Measurements from ENCODE around the gene GPR107. TPM values are rescaled to one million over a fixed set of nuclear protein-coding genes. Genes with fewer than 3 reads are reported as not detected.

GPR107 gene
- total RNA-seq, 3 donors from 2014 or later: 15.9 to 21.7 (median 17.9) TPM

DNA sequence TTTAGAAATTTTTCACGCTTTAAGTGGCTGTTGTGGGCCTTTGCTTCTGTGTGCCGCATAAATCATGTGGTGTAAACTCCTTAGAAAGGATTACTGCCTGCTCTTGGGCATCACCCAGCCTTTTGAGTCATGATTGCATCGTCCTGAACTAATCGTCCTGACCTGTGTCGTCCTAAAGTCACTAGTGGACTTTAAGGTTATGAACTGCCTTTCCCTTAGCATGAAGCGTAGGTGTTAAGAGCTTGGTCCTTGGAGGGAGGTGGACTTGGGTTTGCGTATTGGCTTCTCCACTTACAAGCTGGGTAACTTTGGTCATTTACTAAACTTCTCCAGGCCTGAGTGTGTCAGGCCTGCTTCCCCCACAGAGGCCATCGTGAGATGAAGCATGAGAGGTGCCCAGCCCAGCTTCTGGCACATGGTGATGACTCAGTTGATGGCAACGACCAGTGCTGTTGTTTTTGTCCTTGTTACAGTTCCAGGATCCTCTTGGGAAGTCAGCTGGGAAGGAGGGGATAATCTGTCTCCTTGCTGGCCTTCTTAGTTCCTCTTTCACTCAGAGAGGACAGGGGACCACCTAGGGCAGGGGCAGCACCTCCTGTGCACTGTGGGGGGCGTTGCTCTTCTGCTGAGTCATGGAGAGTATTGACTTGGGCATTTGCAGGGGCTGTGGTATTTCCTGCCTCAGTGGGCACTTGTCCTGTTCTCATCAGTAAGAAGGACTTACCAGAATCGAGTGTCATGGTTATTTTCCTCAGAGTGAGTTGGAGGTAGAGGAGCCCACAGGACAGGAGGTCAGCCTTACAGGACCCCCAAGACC, 64.3 kb downstream of the GPR107 start:
- ATAC-seq: no peak

DNA sequence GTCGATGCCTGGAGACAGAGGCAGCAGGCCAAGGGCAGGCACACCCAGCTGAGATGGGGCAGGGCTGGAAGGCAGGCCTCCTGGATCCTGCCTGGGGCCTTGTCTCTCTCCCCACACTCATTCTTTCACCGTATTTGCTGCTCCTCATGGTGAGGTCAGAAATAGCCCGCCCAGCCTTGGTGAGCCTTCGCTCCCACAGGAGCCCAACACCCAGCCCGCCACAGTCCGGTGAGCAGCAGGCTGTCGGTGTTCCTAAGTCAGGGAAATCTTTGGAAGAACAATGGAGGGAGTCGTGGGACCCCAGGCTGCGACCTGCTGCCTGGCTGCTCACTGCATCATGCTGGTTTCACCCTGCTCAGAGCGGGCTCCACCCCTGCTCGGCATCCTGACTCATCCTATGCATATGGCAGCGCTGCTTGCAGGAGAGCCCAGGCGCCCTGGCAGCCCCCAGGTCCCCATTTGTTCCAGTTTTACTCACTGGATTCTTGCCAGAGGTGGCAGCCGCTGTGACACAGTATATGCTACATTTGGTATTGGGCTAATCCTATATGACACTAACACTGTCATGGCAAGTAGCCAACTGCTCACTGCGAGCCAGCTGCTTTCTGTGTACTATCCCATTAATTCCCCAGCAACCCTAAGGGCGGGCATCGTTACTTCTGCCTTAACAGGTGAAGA, 65.3 kb downstream of the GPR107 start:
- H3K4me3 Mint-ChIP-seq: no peak overlapping the region
- ATAC-seq (peak in 1 of 2 donors; percentile 62), DNase-seq (no peak)
- no peaks in the 10 kb centered on the region for H3K27me3 Mint-ChIP-seq (ENCODE audit: low read depth)
- H3K9me3 Mint-ChIP-seq: no peaks in the 10 kb centered on the region
- H3K4me1 Mint-ChIP-seq (ENCODE audit: low read depth): peaks cover 3% of the 10 kb centered on the region
- H3K36me3 Mint-ChIP-seq (ENCODE audit: insufficient read depth): peaks cover 13% of the 10 kb centered on the region

More for the DNA sequence above, 64.3 kb downstream of the GPR107 start:
- H3K9me3 Mint-ChIP-seq: no peaks in the 10 kb centered on the region
- DNase-seq: no peak
- H3K36me3 Mint-ChIP-seq (ENCODE audit: insufficient read depth): peaks cover 13% of the 10 kb centered on the region
- no peaks in the 10 kb centered on the region for H3K27me3 Mint-ChIP-seq (ENCODE audit: low read depth)
- peaks cover 3% of the 10 kb centered on the region for H3K4me1 Mint-ChIP-seq (ENCODE audit: low read depth)
- no peak overlapping the region for H3K4me3 Mint-ChIP-seq

DNA sequence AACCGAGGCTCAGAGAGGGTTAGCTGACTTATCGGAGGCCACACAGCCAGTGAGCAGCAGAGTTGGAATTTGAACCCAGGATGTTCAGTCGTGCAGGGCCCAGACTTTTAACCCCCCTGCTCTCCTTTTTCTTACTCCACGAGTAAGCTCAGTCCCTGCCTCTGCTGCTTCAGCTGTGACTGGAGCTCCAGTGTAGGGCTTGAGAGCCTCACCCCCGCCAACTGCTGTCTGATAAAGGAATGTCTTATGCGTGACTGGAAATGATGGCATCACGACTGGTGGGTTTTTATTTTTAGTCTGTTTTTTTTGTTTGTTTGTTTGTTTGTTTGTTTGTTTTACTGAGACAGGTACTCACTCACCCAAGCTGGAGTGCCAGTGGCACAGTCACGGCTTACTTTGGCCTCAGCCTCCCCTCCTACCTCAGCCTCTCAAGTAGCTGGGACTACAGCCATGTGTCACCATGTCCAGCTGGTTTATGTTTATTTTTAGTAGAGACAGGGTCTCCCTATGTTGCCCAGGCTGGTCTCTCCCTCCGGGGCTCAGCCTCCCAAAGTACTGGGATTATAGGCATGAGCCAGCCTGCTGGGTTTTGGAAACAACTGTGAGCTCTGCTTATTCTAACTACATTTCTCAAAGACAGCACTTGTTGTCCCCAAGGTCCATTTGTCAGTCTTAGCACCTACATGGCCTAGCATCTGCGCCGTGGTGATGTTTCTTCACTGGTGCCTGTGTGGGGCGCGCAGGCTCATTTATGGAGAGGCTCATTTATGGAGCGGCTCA, 66.0 kb downstream of the GPR107 start:
- Mint-ChIP-seq H3K27me3 (ENCODE audit: low read depth) (no peaks in the 10 kb centered on the region), H3K4me3 (no peak overlapping the region), H3K36me3 (ENCODE audit: insufficient read depth) (peaks cover 11% of the 10 kb centered on the region), H3K4me1 (ENCODE audit: low read depth) (peaks cover 3% of the 10 kb centered on the region), H3K9me3 (no peaks in the 10 kb centered on the region)
- DNase-seq: no peak
- ATAC-seq: no peak

DNA sequence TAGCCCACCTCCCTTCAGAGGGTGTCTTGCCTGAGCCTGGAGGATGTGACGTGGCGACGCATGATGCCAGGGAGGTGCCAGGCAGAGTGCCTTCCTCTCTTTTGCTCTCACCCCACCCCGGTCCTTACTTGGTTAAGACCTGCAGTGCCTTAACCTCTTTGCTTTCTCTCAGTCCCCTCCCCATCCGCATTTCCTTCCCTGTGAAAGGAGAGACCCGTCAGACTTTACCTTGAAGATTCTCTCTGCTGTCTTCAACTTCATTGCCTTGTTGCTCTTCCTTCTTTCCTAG, 66.5 kb downstream of the GPR107 start:
- ATAC-seq: no peak
- no peaks in the 10 kb centered on the region for H3K27me3 Mint-ChIP-seq (ENCODE audit: low read depth)
- peaks cover 8% of the 10 kb centered on the region for H3K36me3 Mint-ChIP-seq (ENCODE audit: insufficient read depth)
- no peaks in the 10 kb centered on the region for H3K9me3 Mint-ChIP-seq
- peaks cover 3% of the 10 kb centered on the region for H3K4me1 Mint-ChIP-seq (ENCODE audit: low read depth)
- no peak overlapping the region for H3K4me3 Mint-ChIP-seq
- DNase-seq: no peak

DNA sequence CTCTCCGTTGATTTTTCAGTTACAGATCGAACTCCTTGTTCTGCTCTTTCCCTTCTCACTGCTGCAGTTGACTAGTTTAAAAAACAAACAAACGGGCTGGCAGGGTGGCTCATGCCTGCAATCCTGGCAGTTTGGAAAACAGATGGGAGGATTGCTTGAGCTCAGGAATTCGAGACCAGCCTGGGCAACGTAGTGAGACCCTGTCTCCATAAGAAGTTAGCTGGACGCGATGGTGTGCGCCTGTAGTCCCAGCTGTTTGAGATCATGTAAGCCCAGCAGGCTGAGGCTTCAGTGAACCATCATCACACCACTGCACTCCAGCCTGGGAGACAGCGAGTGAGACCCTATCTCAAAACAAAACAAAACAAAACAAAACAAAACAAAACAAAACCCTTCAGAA, 67.1 kb downstream of the GPR107 start:
- peaks cover 3% of the 10 kb centered on the region for H3K4me1 Mint-ChIP-seq (ENCODE audit: low read depth)
- H3K36me3 Mint-ChIP-seq (ENCODE audit: insufficient read depth): peaks cover 7% of the 10 kb centered on the region
- no peaks in the 10 kb centered on the region for H3K9me3 Mint-ChIP-seq
- H3K27me3 Mint-ChIP-seq (ENCODE audit: low read depth): no peaks in the 10 kb centered on the region
- DNase-seq: no peak
- ATAC-seq: no peak
- H3K4me3 Mint-ChIP-seq: no peak overlapping the region

DNA sequence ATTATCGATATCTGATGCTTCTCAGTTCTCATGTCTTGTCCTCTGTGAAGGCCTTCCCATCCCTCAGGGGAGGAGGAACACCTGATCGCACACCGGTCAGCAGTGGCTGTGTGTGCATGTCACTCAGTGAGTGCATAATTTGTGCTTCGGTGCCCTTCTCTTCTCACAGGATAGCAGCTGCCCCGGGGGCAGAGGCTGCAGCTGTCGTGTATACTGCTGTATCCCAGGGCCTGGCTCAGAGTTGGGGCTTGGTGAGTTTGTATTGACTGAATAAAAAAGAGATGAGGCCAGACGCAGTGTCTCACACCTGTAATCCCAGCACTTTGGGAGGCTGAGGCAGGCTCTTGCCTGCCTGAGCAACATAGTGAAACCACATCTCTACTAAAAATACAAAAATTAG, 68.8 kb downstream of the GPR107 start:
- Mint-ChIP-seq H3K9me3 (no peaks in the 10 kb centered on the region), H3K27me3 (ENCODE audit: low read depth) (no peaks in the 10 kb centered on the region), H3K4me1 (ENCODE audit: low read depth) (peaks cover 16% of the 10 kb centered on the region), H3K4me3 (no peak overlapping the region), H3K36me3 (ENCODE audit: insufficient read depth) (peaks cover 12% of the 10 kb centered on the region)
- DNase-seq: no peak
- ATAC-seq: no peak

DNA sequence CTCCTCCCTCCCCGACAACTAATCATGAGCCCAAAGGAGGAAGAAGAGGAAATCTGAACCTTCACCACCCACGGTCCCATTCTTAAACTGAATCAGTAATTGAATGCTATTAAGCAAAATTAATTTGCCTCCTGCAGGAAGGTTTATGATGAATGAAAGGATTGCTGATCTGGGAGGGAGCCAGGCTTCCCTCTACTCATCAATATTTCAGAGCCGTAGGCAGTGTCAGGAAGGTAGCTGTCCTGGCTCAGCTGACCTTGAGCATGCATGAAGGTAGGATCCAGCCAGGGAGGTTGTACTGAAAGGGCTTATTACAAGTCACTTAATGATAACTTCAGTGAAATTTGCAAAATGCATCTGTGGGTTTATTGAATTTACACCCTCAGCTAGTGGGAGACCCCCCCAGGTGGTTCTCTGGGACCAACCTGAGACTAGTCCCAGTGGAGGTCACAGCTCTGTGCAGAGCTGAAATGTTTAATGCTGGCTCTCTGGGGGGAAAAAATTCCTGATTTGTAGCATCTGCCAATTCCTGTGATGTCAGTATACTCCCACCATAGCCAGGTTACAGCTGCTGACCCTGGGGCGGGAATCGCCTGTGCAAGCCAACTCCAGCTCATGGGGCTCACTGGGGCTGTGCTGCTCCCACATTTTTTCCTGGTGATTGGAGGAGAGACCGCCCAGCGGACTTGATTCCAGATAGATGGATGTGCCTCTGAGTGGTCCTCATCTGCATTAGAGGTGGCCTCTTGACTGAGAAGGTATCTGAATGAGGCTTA, 70.6 kb downstream of the GPR107 start:
- ATAC-seq (no peak), DNase-seq (no peak)
- Mint-ChIP-seq H3K9me3 (no peaks in the 10 kb centered on the region), H3K27me3 (ENCODE audit: low read depth) (no peaks in the 10 kb centered on the region), H3K4me1 (ENCODE audit: low read depth) (peaks cover 33% of the 10 kb centered on the region), H3K36me3 (ENCODE audit: insufficient read depth) (peaks cover 20% of the 10 kb centered on the region), H3K4me3 (no peak overlapping the region)

DNA sequence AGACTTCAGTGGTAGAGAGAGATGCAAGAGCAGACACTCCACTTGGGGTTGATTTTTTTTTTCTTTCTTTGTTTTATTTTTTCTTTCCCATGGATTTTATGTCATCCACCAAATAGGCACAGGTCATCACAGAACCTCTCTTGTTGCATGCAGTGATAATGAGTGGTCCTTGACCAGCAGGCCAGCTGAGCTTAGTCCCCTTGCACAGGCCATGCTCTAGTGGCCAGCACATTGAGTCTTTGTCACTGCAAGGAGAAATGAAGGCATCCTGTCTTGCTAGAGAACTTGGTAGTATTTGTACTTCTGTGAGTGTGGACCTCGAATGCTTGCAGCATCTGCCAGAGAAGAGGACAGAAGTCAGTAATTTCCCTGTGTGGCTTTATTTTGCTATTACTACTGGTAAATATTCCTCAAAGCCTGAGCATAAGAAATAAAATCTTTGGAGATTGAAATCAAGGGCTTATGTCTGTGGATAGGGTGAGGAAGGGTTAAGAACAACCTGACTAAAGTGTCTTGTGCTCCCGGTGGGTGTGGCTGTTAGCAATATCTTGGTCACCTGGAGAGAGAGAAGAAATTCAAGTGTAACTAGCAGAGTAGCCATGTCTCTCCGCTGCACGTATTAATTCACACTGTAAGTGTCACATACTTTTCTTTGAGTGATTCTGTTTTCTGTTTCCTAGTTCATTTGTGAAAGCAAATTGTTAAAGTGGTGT, 73.2 kb downstream of the GPR107 start:
- Mint-ChIP-seq H3K36me3 (ENCODE audit: insufficient read depth) (peaks cover 30% of the 10 kb centered on the region), H3K27me3 (ENCODE audit: low read depth) (no peaks in the 10 kb centered on the region), H3K4me3 (no peak overlapping the region), H3K4me1 (ENCODE audit: low read depth) (peaks cover 52% of the 10 kb centered on the region), H3K9me3 (no peaks in the 10 kb centered on the region)
- no peak for DNase-seq
- ATAC-seq: no peak

DNA sequence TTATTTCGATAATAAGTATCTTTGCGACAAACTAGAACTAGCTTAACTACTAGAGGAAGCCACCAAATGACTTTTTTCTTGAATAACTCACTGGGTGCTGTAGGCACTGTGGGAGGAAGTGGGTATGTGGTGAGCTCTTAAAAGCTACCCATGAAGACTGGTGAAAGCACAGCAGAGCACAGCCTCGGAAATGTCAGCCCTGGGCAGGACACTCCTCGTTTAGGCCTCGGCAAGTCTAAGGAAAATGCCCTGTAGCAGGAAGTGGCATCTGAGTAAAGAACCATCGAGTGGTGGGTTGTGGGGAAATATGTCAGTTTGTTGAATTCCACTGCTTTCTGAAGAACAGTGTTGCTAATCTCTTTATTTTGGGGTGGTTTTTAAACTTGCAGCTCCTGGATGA, 74.5 kb downstream of the GPR107 start:
- DNase-seq (peak; percentile 73), ATAC-seq (peak; percentile 82)
- Mint-ChIP-seq H3K4me3 (peak overlapping the region; percentile 83), H3K4me1 (ENCODE audit: low read depth) (peaks cover 62% of the 10 kb centered on the region), H3K9me3 (no peaks in the 10 kb centered on the region), H3K36me3 (ENCODE audit: insufficient read depth) (peaks cover 33% of the 10 kb centered on the region), H3K27me3 (ENCODE audit: low read depth) (no peaks in the 10 kb centered on the region)

DNA sequence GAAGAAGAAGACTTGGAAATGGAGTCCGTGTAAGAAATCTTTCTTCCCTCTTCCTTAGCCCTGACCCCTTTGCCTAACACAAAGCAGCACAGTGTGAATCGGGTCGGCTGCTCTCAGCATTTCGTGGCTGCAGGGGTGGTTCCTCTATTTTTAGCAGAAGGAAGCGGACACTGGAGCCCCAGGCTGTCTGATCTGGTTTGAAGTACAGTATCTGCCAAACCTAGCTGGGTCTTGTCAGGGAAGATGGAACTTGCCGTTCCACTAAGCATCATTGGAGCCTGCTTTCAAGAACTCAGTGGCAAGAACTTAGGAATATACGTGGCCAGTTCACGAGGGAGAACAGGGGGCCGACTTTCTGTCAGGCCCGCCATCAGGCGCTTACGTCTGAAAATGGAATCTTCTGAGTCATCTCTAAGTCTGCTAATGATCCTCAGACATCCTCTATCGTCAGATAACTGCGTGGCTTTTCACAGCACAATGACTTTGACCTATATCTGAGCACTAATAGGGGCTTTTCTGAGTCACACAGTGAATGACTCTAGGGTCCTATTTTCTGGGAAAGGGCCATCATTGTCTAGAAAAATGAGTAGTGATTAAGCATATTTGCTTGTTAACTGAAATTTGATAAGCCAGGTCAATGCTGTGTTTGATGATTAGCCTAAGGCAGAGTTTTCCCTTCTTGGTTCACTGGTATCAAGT, 75.2 kb downstream of the GPR107 start:
- DNase-seq (peak; percentile 55), ATAC-seq (peak; percentile 84 to 86)
- Mint-ChIP-seq H3K36me3 (ENCODE audit: insufficient read depth) (peaks cover 33% of the 10 kb centered on the region), H3K4me3 (peak overlapping the region; percentile 83), H3K4me1 (ENCODE audit: low read depth) (peaks cover 62% of the 10 kb centered on the region), H3K9me3 (no peaks in the 10 kb centered on the region), H3K27me3 (ENCODE audit: low read depth) (no peaks in the 10 kb centered on the region)

DNA sequence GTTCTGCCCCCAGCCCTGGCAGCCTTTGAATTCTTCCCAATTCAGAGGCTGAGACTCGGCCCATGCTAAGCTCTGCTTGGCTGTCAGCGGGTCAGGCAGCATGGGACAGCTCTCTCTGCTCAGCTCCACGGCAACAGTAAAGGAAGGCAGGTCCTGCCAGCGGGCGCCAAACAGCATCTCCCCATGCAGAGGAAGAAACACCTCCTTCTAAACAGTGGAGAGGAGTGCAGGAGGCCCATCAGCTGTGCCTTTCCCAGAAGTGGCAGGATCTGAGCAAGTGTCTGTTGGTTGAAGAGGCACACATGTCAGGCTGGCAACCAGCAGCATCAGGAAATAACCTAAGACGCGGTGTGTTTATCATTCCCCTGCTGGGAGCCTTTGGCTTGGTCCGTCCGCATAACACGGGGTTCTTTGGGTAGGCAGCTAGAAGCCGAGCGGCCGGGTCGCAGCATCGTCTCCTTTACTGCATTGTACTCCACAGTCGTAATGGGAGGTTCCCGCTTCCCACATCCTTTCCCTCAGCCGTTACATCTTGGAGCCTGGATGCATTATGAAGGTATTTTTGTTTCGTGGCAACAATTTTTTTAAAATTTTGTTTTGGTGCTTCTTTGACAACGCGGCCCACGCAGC, 75.8 kb downstream of the GPR107 start:
- Mint-ChIP-seq H3K4me3 (peak overlapping the region; percentile 83), H3K4me1 (ENCODE audit: low read depth) (peaks cover 62% of the 10 kb centered on the region), H3K9me3 (no peaks in the 10 kb centered on the region), H3K36me3 (ENCODE audit: insufficient read depth) (peaks cover 33% of the 10 kb centered on the region), H3K27me3 (ENCODE audit: low read depth) (no peaks in the 10 kb centered on the region)
- no peak for ATAC-seq
- DNase-seq: peak; percentile 35

DNA sequence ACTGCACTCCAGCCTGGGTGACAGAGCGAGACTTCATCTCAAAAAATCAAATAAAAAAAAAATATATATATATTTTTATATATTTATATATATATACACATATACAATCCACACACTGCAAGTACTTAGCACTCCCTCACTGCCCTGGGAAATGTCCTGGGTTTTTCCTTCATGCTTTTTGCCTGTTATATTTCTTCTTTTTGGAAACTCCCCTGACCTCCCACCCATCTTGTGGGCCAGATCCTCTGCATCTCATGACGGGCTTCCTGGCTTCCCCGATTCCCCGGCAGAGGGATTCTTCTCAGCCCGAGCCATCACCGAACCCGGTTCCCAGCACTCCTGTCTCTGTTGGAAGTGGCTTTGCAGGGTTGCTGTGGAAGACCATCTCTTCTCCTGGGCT, 79.0 kb downstream of the GPR107 start:
- DNase-seq (no peak), ATAC-seq (no peak)
- H3K27me3 Mint-ChIP-seq (ENCODE audit: low read depth): no peaks in the 10 kb centered on the region
- peaks cover 58% of the 10 kb centered on the region for H3K4me1 Mint-ChIP-seq (ENCODE audit: low read depth)
- peaks cover 42% of the 10 kb centered on the region for H3K36me3 Mint-ChIP-seq (ENCODE audit: insufficient read depth)
- H3K4me3 Mint-ChIP-seq: no peak overlapping the region
- H3K9me3 Mint-ChIP-seq: no peaks in the 10 kb centered on the region
